Cardiac muscle cell (in vitro differentiated cells and primary cell): ENCODE results near the gene AP1S3. TPM values are rescaled to one million over a fixed set of nuclear protein-coding genes. Genes with fewer than 3 reads are reported as not detected.
"Not testable (repeated sequence)": the region's sequence is repeated elsewhere in the genome, so short reads cannot be mapped to it uniquely, and the experiment has no call there.

Experiments used
- DNase-seq, 2 donors: peaks; one replicate each; pipeline versions ENCODE4 v3.0.0 to v3.0.0-alpha.2; 2010 to 2017; ENCODE audit warnings: low read depth in 1 of 2, low spot score in 1 of 2
- H3K27ac ChIP-seq: fragments of 200-600 bp; sonication (generic); 2 replicates; pipeline ENCODE4 v1.5.1; 2016
- H3K27me3 ChIP-seq: fragments of 200-600 bp; sonication (generic); 2 replicates; pipeline ENCODE4 v1.6.0; 2016; ENCODE audit warnings: control low read depth
- H3K36me3 ChIP-seq: fragments of 200-600 bp; sonication (generic); 2 replicates; pipeline ENCODE4 v1.5.1; 2016; ENCODE audit warnings: control low read depth
- H3K4me1 ChIP-seq: fragments of 200-600 bp; sonication (generic); 2 replicates; pipeline ENCODE4 v1.8.1; 2017; ENCODE audit warnings: low read depth, mild to moderate bottlenecking, mixed run types
- H3K4me3 ChIP-seq: fragments of 200-600 bp; sonication (generic); 2 replicates; pipeline ENCODE4 v1.5.1; 2016; ENCODE audit warnings: mild to moderate bottlenecking
- H3K9me3 ChIP-seq: fragments of 200-600 bp; sonication (generic); 2 replicates; pipeline ENCODE4 v1.5.1; 2017; ENCODE audit warnings: low read depth, mild to moderate bottlenecking, control low read depth
- CTCF ChIP-seq: IDR thresholded peaks from 2 replicates; pipeline ENCODE4 v1.5.1; 2012; ENCODE audit warnings: low read depth, mild to moderate bottlenecking, low read length
- polyA plus RNA-seq: library from polyadenylated mRNA; unstranded; fragments of >200 nt; fragmentation: Nextera tagmentation; extraction: Ambion mirVana; gene quantifications from 2 replicates; pipeline ENCODE4 v1.2.1, GENCODE V29; 2016
- total RNA-seq: library from RNA; depleted of rRNA; stranded (reverse); fragments of >200 nt; gene quantifications from 2 replicates; pipeline ENCODE4 v1.2.3, GENCODE V29; 2016

The AP1S3 gene
- total and polyA plus RNA-seq, 2 experiments from 2014 or later, result 1.6 TPM; not detected in 1

- H3K27me3 ChIP-seq, result no peaks in the 10 kb centered on the region
- H3K4me3 ChIP-seq, result no peak overlapping the region
- no peaks in the 10 kb centered on the region for H3K4me1 ChIP-seq
- no peak for TF ChIP-seq CTCF
- no peak overlapping the region for H3K27ac ChIP-seq
- H3K36me3 ChIP-seq, result peaks cover 34% of the 10 kb centered on the region
- no peaks in the 10 kb centered on the region for H3K9me3 ChIP-seq
- DNase-seq, result no peak
These were observed 43.4 kb upstream of the AP1S3 start for GRCh38 chr2:223880796-223881195.

- H3K4me1 ChIP-seq, result no peaks in the 10 kb centered on the region
- H3K4me3 ChIP-seq, result no peak overlapping the region
- H3K9me3 ChIP-seq, result no peaks in the 10 kb centered on the region
- no peaks in the 10 kb centered on the region for H3K27me3 ChIP-seq
- peaks cover 40% of the 10 kb centered on the region for H3K36me3 ChIP-seq
- DNase-seq, result no peak
- TF ChIP-seq CTCF, result no peak
- H3K27ac ChIP-seq, result no peak overlapping the region
These were observed 40.5 kb upstream of the AP1S3 start for GRCh38 chr2:223877721-223878410.

- Histone ChIP-seq H3K9me3 (no peaks in the 10 kb centered on the region), H3K36me3 (peaks cover 19% of the 10 kb centered on the region), H3K27ac (no peak overlapping the region), H3K4me3 (no peak overlapping the region), H3K27me3 (no peaks in the 10 kb centered on the region), H3K4me1 (no peaks in the 10 kb centered on the region)
- DNase-seq, result no peak
- TF ChIP-seq CTCF, result no peak
These were observed 36.3 kb upstream of the AP1S3 start for GRCh38 chr2:223873672-223874071.

GRCh38 chr2:223872772-223873171, 35.4 kb upstream of the AP1S3 start:
- not testable (repeated sequence) for H3K4me1 ChIP-seq, DNase-seq, H3K27ac ChIP-seq, H3K9me3 ChIP-seq, H3K27me3 ChIP-seq, H3K4me3 ChIP-seq
- H3K36me3 ChIP-seq, result peaks cover 12% of the 10 kb centered on the region

GRCh38 chr2:223871661-223872060, 34.3 kb upstream of the AP1S3 start:
- H3K36me3 ChIP-seq, H3K27ac ChIP-seq, H3K4me3 ChIP-seq, H3K4me1 ChIP-seq, DNase-seq, H3K9me3 ChIP-seq, H3K27me3 ChIP-seq: not testable (repeated sequence)

GRCh38 chr2:223870840-223871611, 33.6 kb upstream of the AP1S3 start:
- Histone ChIP-seq H3K4me1 (no peaks in the 10 kb centered on the region), H3K4me3 (no peak overlapping the region)
- TF ChIP-seq CTCF, result no peak

More at GRCh38 chr2:223870840-223871611, 33.6 kb upstream of the AP1S3 start:
- H3K27me3 ChIP-seq, result no peaks in the 10 kb centered on the region
- H3K36me3 ChIP-seq, result peaks cover 7% of the 10 kb centered on the region
- H3K27ac ChIP-seq, result no peak overlapping the region
- H3K9me3 ChIP-seq, result no peaks in the 10 kb centered on the region
- DNase-seq, result peak in 1 of 2 donors; percentile 45
